ENCODE results near the gene CAPN8.

CAPN8 gene

GRCh38 chr1:223665592-223666312 lies at the start of gene CAPN8:
Gene CAPN8 (minus strand): TSS chr1:223665701. CDS start chr1:223665646, 55 bp downstream.
- no peak for DNase-seq (ENCODE audit: low read depth in 2 of 2)

GRCh38 chr1:223714849-223715603 lies 49.5 kb upstream of the CAPN8 start:
- DNase-seq (ENCODE audit: low read depth in 2 of 2) = peak; percentile 73 to 76

- DNase-seq (ENCODE audit: low read depth in 2 of 2) = no peak
These were observed 48.9 kb upstream of the CAPN8 start for GRCh38 chr1:223714421-223714724.

- no peak for DNase-seq (ENCODE audit: low read depth in 2 of 2)
These were observed 48.3 kb upstream of the CAPN8 start for GRCh38 chr1:223713546-223714420.

GRCh38 chr1:223712850-223713474 lies 47.5 kb upstream of the CAPN8 start:
- no peak for DNase-seq (ENCODE audit: low read depth in 2 of 2)

GRCh38 chr1:223712194-223712849 lies 46.8 kb upstream of the CAPN8 start, which contains the start of gene CAPN2:
Gene CAPN2 (plus strand): TSS chr1:223712539. CDS start chr1:223712641, 102 bp downstream.
- peak; percentile 60 to 65 for DNase-seq (ENCODE audit: low read depth in 2 of 2)

GRCh38 chr1:223711747-223712193 lies 46.3 kb upstream of the CAPN8 start:
- DNase-seq (ENCODE audit: low read depth in 2 of 2) = no peak

GRCh38 chr1:223711173-223711572 lies 45.7 kb upstream of the CAPN8 start:
- DNase-seq (ENCODE audit: low read depth in 2 of 2) = no peak

GRCh38 chr1:223710179-223711133 lies 45.0 kb upstream of the CAPN8 start:
- no peak for DNase-seq (ENCODE audit: low read depth in 2 of 2)

GRCh38 chr1:223709598-223709997 lies 44.1 kb upstream of the CAPN8 start:
- no peak for DNase-seq (ENCODE audit: low read depth in 2 of 2)

- no peak for DNase-seq (ENCODE audit: low read depth in 2 of 2)
These were observed 43.3 kb upstream of the CAPN8 start for GRCh38 chr1:223708651-223709268.

GRCh38 chr1:223708001-223708359 lies 42.5 kb upstream of the CAPN8 start:
- no peak for DNase-seq (ENCODE audit: low read depth in 2 of 2)

GRCh38 chr1:223707256-223708000 lies 41.9 kb upstream of the CAPN8 start:
- peak; percentile 85 to 89 for DNase-seq (ENCODE audit: low read depth in 2 of 2)

- peak; percentile 95 for DNase-seq (ENCODE audit: low read depth in 2 of 2)
These were observed 40.8 kb upstream of the CAPN8 start for GRCh38 chr1:223706077-223706973.

- DNase-seq (ENCODE audit: low read depth in 2 of 2) = no peak
These were observed 39.7 kb upstream of the CAPN8 start for GRCh38 chr1:223704921-223705878.

GRCh38 chr1:223703668-223704013 lies 38.1 kb upstream of the CAPN8 start:
- DNase-seq (ENCODE audit: low read depth in 2 of 2) = no peak

All from fibroblast of skin of left quadriceps (primary cell).